ENCODE measurements around the gene COL20A1.

DNA sequence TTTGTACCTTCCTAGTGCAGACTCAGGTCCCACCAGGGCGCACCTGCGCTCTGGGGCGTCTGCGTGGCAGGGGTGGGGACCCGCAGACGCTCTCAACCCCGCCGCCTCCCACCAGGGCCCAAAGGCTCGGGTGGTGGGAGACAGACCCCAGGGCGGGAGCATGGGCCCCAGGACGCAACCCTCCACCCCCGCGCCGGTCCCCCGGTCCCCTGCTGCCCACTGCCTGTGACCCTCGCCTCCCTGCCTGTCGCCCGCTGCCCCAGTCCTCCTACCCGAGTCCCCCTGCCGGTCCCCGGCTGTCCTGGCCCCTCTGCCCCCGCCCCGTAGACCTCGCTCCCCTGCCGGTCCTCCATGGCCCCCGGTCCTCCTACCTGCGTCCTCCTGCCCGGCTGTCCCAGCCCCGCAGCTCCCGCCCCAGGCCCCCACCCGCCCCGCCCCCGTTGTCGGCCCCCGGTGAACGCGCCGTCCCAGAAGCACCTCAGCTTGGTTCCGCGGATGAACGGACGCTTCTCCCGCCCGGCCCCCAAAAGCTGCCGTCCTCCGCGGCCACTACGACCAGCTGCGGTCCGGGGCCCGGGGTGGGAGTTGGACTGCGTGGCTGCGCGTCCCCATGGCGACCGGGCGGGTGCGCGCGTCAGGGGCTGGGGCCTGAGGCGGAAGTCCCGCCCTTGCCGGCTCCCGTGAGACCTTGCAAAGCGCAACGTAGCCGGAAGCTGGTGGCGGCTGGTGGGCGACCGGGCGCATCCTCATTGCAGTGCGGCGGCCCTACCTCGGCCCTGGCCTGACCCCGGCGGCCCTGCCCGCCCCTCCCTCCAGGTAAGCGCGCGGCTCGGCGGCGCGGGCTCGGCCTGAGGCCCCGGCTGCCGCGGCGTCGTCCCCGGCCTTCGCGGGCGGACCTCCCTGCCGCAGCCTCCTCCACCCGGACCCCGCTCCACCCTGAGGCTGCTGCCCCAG lies 20.6 kb upstream of the COL20A1 start, which contains the start of gene ARFGAP1:
- no peak for TF ChIP-seq EZH2 (IDR thresholded peaks at IDR 0.05; ENCODE audit: low read length, unreplicated experiment)
- TF ChIP-seq, protein P1, sequence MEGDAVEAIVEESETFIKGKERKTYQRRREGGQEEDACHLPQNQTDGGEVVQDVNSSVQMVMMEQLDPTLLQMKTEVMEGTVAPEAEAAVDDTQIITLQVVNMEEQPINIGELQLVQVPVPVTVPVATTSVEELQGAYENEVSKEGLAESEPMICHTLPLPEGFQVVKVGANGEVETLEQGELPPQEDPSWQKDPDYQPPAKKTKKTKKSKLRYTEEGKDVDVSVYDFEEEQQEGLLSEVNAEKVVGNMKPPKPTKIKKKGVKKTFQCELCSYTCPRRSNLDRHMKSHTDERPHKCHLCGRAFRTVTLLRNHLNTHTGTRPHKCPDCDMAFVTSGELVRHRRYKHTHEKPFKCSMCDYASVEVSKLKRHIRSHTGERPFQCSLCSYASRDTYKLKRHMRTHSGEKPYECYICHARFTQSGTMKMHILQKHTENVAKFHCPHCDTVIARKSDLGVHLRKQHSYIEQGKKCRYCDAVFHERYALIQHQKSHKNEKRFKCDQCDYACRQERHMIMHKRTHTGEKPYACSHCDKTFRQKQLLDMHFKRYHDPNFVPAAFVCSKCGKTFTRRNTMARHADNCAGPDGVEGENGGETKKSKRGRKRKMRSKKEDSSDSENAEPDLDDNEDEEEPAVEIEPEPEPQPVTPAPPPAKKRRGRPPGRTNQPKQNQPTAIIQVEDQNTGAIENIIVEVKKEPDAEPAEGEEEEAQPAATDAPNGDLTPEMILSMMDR (conservative IDR thresholded peaks at IDR 0.05; ENCODE audit: low read depth, low read length), result no peak
- TF ChIP-seq EZH2phosphoT487 (IDR thresholded peaks at IDR 0.05; ENCODE audit: borderline replicate concordance, low read length), result no peak
